DOHH2 (cell line): ENCODE measurements around the gene CFAP46.

Experiments
- H3F3A ChIP-seq: fragments of 200-600 bp; sonication (generic), shearing (Covaris generic); 2 replicates; pipeline ENCODE4 v1.6.0; 2016; ENCODE audit warnings: antibody characterized with exemption, mild to moderate bottlenecking; ENCODE audit not compliant: control insufficient read depth, insufficient read depth
- H3K27ac ChIP-seq: fragments of 200-600 bp; sonication (generic); 2 replicates; pipeline ENCODE4 v1.5.1; 2014; ENCODE audit warnings: low read depth, mild to moderate bottlenecking, low read length, moderate library complexity
- H3K27me3 ChIP-seq: fragments of 200-600 bp; sonication (generic); 2 replicates; pipeline ENCODE4 v1.6.1; 2014; ENCODE audit warnings: mild to moderate bottlenecking, low read length, mixed read lengths; ENCODE audit not compliant: control insufficient read depth
- H3K36me3 ChIP-seq: fragments of 200-600 bp; sonication (generic); 2 replicates; pipeline ENCODE4 v1.6.1; 2014; ENCODE audit warnings: mild to moderate bottlenecking, low read length, moderate library complexity, mixed read lengths; ENCODE audit not compliant: control insufficient read depth
- H3K4me1 ChIP-seq: fragments of 200-600 bp; sonication (generic); 2 replicates; pipeline ENCODE4 v1.6.1; 2014; ENCODE audit warnings: mild to moderate bottlenecking, low read length, mixed read lengths; ENCODE audit not compliant: control insufficient read depth
- H3K4me2 ChIP-seq: fragments of 200-600 bp; sonication (generic); 2 replicates; pipeline ENCODE4 v1.6.0; 2014; ENCODE audit warnings: mild to moderate bottlenecking, low read length, moderate library complexity
- H3K4me3 ChIP-seq: fragments of 200-600 bp; sonication (generic); 2 replicates; pipeline ENCODE4 v1.5.1; 2014; ENCODE audit warnings: mild to moderate bottlenecking, low read length, mixed read lengths
- H3K79me2 ChIP-seq: fragments of 200-600 bp; sonication (generic); 2 replicates; pipeline ENCODE4 v1.6.1; 2014; ENCODE audit warnings: mild to moderate bottlenecking, low read length, mixed read lengths; ENCODE audit not compliant: control insufficient read depth
- H3K9me2 ChIP-seq: fragments of 200-600 bp; sonication (generic); replicated peaks from 2 replicates; pipeline ENCODE4 v1.6.1; 2014; ENCODE audit warnings: mild to moderate bottlenecking, low read length, mixed read lengths; ENCODE audit not compliant: control insufficient read depth
- H3K9me3 ChIP-seq: fragments of 200-600 bp; sonication (generic); 2 replicates; pipeline ENCODE4 v1.6.1; 2014; ENCODE audit warnings: antibody characterized with exemption, low read length, mixed read lengths; ENCODE audit not compliant: control insufficient read depth, insufficient read depth
- H4K20me1 ChIP-seq: fragments of 200-600 bp; sonication (generic); 2 replicates; pipeline ENCODE4 v1.6.0; 2014; ENCODE audit warnings: low read depth, mild to moderate bottlenecking, antibody characterized with exemption, low read length, moderate library complexity; ENCODE audit not compliant: control insufficient read depth, insufficient read depth
- CTCF ChIP-seq: fragments of 200-600 bp; sonication (generic); IDR thresholded peaks from one replicate; pipeline ENCODE4 v1.5.1; 2014; ENCODE audit warnings: antibody characterized with exemption, mild to moderate bottlenecking, low read depth, low read length; ENCODE audit not compliant: poor library complexity, severe bottlenecking
- EZH2phosphoT487 ChIP-seq: fragments of 200-600 bp; sonication (generic); IDR thresholded peaks from 2 replicates; pipeline ENCODE4 v1.6.1; 2017; ENCODE audit warnings: borderline replicate concordance, mild to moderate bottlenecking, antibody characterized with exemption, low read length, moderate library complexity, mixed read lengths

The CFAP46 gene

GRCh38 chr10:132761395-132762060 lies 180.8 kb downstream of the CFAP46 start:
- Histone ChIP-seq H3K4me3 (no peak overlapping the region), H3K27ac (no peak overlapping the region), H3K9me3 (peaks cover 35% of the 10 kb centered on the region; the same call in 1 of the 2 replicates), H3K4me1 (no peaks in the 10 kb centered on the region), H3K36me3 (no peaks in the 10 kb centered on the region), H3K9me2 (no peaks in the 10 kb centered on the region), H3K4me2 (no peak overlapping the region), H3K27me3 (no peaks in the 10 kb centered on the region), H4K20me1 (no peaks in the 10 kb centered on the region), H3F3A (no peaks in the 10 kb centered on the region), H3K79me2 (no peaks in the 10 kb centered on the region)
- TF ChIP-seq CTCF, result no peak
- no peak for TF ChIP-seq EZH2phosphoT487

GRCh38 chr10:132758865-132759264 lies 183.5 kb downstream of the CFAP46 start:
- Histone ChIP-seq H3K4me1 (no peaks in the 10 kb centered on the region), H3K36me3 (no peaks in the 10 kb centered on the region), H3F3A (no peaks in the 10 kb centered on the region), H4K20me1 (no peaks in the 10 kb centered on the region), H3K27me3 (no peaks in the 10 kb centered on the region), H3K9me2 (no peaks in the 10 kb centered on the region), H3K79me2 (no peaks in the 10 kb centered on the region), H3K4me3 (no peak overlapping the region), H3K4me2 (no peak overlapping the region), H3K9me3 (peaks cover 44% of the 10 kb centered on the region), H3K27ac (no peak overlapping the region)
- no peak for TF ChIP-seq CTCF
- no peak for TF ChIP-seq EZH2phosphoT487
